NCI-H2196 (cell line): ENCODE measurements around the gene TJP1.
"Not testable (repeated sequence)": the region's sequence is repeated elsewhere in the genome, so short reads cannot be mapped to it uniquely, and the experiment has no call there.

ENCODE experiments used
- DNase-seq: peaks from one replicate; lab custom pipeline; 2025; ENCODE audit not compliant: unreplicated experiment; lab: John Stamatoyannopoulos, UW

Gene TJP1

DNA sequence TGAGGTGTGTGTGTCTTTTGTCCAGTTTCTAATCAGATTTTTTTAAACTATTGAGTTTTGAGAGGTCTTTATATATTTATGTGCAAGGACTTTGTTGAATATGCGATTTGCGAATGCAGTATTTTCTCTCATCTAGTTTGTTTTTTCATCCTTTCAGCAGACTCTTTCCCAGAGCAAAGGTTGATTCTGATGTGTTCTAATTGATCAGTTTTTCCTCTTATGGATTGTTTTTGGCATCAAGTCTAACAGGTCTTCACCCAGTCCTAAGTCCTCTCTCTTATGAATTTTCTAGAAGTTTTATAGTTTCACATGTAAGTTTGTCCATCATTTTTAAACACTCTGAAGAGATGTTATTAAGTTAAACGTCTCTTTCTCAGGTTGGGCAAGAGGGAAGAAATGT lies 17.8 kb upstream of the TJP1 start:
- no peak for DNase-seq

- no peak for DNase-seq
These were observed 16.2 kb upstream of the TJP1 start for GRCh38 chr15:29838352-29839010.

GRCh38 chr15:29835301-29835700 lies 13.0 kb upstream of the TJP1 start:
- DNase-seq, result no peak

- no peak for DNase-seq
These were observed 10.4 kb upstream of the TJP1 start for GRCh38 chr15:29832709-29833108.

GRCh38 chr15:29826908-29827820 lies 4.9 kb upstream of the TJP1 start:
- DNase-seq, result no peak

DNA sequence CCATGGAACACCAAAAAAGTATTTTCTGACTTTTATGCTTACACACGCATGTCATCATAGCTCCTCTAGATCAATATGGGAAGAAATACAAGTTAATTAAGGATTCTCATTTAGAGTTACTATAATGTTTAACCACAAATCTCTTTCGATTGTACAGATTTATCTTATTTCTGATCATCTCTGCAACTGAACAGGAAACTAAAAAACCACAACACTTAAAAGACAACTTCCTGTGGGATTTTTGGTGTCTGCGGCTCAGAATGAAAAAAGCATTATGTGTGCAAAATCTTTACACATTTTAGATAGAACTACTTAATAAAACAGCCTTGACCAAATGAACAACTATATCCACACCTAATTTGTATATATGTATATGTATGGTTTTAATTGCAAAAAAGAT lies 3.0 kb upstream of the TJP1 start:
- no peak for DNase-seq

DNA sequence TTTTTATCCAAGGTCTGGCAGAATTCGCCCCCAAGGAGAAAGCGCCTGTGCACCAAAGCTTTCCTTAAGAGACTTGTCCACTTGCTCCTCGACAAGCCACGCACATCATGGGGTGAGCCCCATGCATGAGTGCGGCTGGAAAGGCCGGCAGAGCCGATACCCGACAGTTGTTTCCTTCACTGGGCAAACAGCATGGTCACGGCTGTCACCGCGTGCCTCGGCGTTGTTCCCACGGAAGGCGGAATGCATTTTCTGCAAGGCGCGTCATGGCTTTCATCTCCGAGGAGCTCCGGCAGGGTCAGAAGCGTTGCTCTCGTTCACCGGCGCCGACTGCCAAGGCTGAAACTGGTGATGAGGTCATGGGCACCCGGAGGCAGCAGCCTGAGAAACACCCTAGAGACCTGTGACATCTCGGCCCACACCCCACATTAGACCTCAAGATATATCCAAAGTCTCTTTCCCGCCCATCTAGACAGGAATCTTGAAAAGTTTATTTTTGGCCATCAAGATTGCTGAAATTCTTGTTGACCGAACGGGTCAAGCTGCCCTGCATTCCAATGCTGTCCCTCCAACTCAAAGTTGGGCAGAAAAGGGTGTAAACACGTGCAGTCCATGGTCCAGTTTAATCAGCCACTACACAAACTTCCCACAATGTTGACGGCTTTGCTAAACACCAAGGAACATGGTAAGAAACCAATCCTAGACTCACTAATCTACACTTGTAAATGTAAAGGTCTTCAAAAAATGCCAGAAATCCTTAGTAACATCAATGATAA lies 604 bp upstream of the TJP1 start:
- peak; percentile 48 for DNase-seq

DNA sequence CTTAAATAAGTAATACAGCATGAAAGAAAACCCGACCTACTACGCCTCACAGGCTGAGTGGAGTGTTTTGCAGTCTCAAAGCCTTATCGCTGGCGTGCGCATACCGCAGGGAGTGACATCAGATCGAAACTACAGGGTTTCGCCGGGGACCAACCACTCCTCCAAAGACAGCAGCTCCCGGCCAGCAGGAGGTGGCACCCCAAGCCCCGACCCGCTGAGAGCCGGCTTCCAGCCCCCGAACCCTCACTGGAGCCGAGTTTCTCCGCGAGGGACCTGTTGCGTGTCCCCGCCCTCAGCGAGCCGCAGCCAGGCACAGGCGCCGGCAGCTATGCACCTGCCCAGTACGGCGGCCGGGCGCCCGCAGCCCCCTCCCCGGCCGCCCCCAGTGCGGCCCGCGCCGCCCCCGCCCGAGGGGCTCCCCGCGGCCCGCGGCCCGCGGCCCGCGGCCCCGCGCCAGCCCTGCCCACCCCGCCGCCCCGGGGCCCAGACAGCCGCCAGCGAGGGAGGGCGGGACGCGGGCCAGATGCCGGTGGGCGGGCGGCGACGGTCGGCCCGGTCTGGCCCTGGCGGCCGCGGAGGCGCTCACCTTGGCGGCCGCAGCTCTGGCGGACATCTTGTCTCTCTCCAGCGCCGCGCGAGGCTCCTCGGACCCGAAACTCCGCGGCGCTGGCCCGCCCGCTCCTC lies 710 bp downstream of the TJP1 start:
- peak; percentile 23 for DNase-seq

DNA sequence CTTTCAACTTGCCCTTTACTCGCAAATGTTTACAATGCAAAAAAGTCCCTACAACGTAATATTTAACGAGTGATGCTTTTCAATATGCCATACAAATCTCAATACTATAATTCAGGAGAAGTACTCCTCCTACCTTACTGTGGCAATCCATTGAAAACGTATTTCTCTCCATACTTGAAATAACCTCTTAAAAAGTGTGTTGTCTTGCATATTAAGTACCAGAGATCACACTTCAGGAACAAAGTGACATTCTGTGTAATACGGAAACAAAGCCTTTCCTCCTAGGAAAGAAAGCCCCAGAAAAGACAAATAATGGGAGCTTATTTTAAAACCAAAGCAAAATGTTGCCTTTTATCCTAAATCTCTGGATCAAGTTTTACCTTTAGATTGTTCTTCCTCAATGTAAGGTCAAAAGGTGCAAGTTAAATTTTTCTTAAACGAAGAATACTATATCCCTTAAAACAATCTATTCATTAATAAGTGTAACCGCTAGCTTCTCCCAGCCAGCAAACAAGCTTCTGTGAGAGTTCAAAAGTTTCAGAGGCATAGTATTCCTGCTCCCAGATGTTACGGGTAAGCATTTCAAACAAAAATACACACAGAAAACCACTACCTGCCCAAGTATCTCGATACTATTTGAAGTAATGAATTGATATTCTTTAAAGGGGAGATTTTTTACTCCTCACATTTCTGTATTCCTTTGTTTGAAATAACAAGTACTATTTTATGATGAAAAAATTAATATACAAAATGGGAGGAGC lies 1.7 kb downstream of the TJP1 start:
- DNase-seq, result no peak

DNA sequence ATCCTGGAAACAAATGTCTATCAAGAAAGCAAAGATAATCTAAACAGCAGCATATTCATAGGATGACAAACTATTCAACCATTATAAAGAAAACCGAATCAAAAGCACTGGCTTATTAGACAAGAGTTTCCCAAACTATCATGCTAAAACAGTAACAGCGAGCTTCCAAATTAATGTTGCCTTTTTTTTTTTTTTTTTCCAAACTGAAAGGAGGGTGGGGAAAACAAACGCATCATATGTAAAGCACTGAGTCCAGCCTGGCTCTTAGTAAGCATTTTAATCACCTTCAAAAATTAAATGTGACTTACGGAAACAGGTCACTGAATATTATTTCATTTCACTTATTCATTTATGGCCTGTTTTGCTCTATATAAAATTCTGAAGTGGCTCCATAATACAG lies 2.3 kb downstream of the TJP1 start:
- no peak for DNase-seq

DNA sequence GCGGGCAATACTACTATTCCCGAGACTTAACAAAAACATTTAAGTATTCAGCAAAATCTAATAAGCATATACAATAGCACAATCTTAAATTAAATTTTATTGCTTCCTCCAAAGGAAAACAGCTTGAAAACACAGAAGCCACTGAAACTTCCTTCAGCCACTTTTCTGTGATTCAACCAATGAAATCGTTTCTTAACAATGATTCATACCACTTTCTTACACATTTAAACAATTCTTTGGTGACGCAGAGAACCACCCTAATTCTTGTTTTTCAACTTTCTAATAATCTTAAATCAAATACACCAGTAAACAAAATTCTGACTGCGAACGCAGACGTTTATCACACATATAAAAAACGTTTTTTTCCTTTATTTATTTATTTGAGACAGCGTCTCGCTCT lies 4.1 kb downstream of the TJP1 start:
- DNase-seq, result no peak

GRCh38 chr15:29817455-29817854 lies 4.8 kb downstream of the TJP1 start:
- not testable (repeated sequence) for DNase-seq

GRCh38 chr15:29815000-29815710 lies 7.1 kb downstream of the TJP1 start:
- no peak for DNase-seq

GRCh38 chr15:29813009-29813408 lies 9.3 kb downstream of the TJP1 start:
- no peak for DNase-seq

DNA sequence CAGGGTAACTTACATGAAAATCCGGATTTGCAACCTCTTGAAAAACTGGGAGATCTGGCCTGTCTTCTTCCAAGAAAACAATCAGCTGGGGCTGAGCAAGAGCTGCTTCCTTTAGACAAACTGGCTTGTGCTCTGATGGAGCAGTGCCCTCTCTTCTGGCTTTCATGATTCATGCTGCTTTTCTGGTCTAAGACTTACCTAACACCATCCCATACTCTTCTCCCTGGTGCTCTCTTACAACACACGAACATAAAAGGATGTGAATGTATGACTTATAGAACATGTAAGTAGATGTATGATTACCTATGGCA lies 9.9 kb downstream of the TJP1 start:
- no peak for DNase-seq

DNA sequence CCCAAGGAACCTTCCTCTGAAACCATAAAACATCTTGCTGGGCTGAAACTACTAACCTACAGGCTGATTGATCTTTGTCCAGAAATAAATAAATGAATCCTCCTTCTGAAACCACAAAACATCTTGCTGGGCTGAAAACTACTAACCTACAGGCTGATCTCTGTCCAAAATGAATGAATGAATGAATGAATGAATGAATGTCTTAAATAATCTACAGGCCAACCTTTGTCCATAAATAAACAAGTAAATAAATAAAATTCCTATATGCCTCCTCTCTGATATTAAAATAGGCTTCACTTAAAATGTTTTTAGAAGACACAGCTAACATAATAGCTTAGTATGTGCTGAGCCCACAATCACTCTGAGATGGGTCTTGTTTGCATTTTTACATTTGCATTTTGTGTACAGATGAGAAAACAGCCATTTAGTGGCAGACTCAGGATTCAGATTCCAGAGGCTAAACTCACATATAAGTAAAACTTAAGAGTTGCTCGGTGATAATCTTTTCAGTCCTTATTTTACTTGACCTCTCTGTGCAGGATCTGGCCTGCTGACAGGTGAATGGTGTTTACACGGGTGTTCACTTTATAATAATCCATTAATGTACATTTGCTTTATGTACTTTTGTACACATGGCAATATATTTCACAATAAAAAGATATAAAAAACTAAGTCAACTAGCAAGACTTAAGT lies 10.4 kb downstream of the TJP1 start:
- no peak for DNase-seq

GRCh38 chr15:29805708-29806104 lies 16.6 kb downstream of the TJP1 start:
- no peak for DNase-seq

GRCh38 chr15:29805043-29805707 lies 17.1 kb downstream of the TJP1 start:
- peak; percentile 19 for DNase-seq

- no peak for DNase-seq
These were observed 19.9 kb downstream of the TJP1 start for GRCh38 chr15:29802411-29802810.
